ENCODE data around the gene IRX4. TPM values are rescaled to one million over a fixed set of nuclear protein-coding genes. Genes with fewer than 3 reads are reported as not detected.

Gene IRX4
- total RNA-seq, 3 donors from 2014 or later, result not detected

- Histone ChIP-seq H3K4me3 (no peak overlapping the region), H3K4me1 (ENCODE audit: low read depth) (no peaks in the 10 kb centered on the region), H3K36me3 (ENCODE audit: low read depth) (no peaks in the 10 kb centered on the region), H3K9me3 (no peaks in the 10 kb centered on the region)
- ATAC-seq, result no peak
- intact Hi-C loops (cut with DNase I, micrococcal nuclease), result no loop called here
- DNase-seq, result no peak
- no peak for TF ChIP-seq CTCF (IDR thresholded peaks at IDR 0.05)
Observed at GRCh38 chr5:1830571-1831228, 52.0 kb downstream of the IRX4 start.

- H3K9me3 ChIP-seq, result no peaks in the 10 kb centered on the region
- no peak overlapping the region for H3K4me3 ChIP-seq
- no peaks in the 10 kb centered on the region for H3K4me1 ChIP-seq (ENCODE audit: low read depth)
- ATAC-seq (peak; percentile 69), DNase-seq (peak in 2 of 3 donors; percentile 16 to 48)
- TF ChIP-seq CTCF (IDR thresholded peaks at IDR 0.05), result no peak
- intact Hi-C loops (cut with DNase I, micrococcal nuclease), result no loop called here
- no peaks in the 10 kb centered on the region for H3K36me3 ChIP-seq (ENCODE audit: low read depth)
Observed at GRCh38 chr5:1827886-1828397, 54.8 kb downstream of the IRX4 start.

Other genes with a start within 250 kb of the IRX4 start
- gene MRPL36, start 83.1 kb downstream of the IRX4 start, total RNA-seq, result 10 to 100 TPM; 26.3 to 41.4 (median 28.6) TPM
- 10 to 100 TPM; 38.7 to 43.5 (median 39.3) TPM for gene NDUFS6, start 81.5 kb downstream of the IRX4 start, total RNA-seq

Measured in mucosa of descending colon (tissue), 3 donors.